Central memory CD8-positive, alpha-beta T cell (primary cell): ENCODE results near the gene ZNF248.
"Not testable (repeated sequence)": the region's sequence is repeated elsewhere in the genome, so short reads cannot be mapped to it uniquely, and the experiment has no call there.

Source experiments
- ATAC-seq: fragments of 150-1000 bp; cut with Tn5 transposase; replicated peaks from 2 replicates; pipeline ENCODE4 v1.10.0; 2022; ENCODE audit warnings: mild to moderate bottlenecking, moderate FRiP score, moderate number of reproducible peaks; ENCODE audit not compliant: poor library complexity, severe bottlenecking; ENCODE audit errors: extremely low read depth
- DNase-seq, 2 donors: peaks; one replicate each; pipeline ENCODE4 v3.0.0; 2021; ENCODE audit warnings: low spot score in 2 of 2
- H3K27ac Mint-ChIP-seq: one replicate; pipeline ENCODE4 v1.8.0; 2022; ENCODE audit warnings: low read depth, mild to moderate bottlenecking, moderate library complexity, mixed read lengths
- H3K27me3 Mint-ChIP-seq: one replicate; pipeline ENCODE4 v1.8.0; 2022; ENCODE audit warnings: mixed read lengths
- H3K36me3 Mint-ChIP-seq: one replicate; pipeline ENCODE4 v1.8.0; 2022; ENCODE audit warnings: mild to moderate bottlenecking, moderate library complexity, mixed read lengths; ENCODE audit not compliant: insufficient read depth
- H3K4me1 Mint-ChIP-seq: one replicate; pipeline ENCODE4 v1.8.0; 2022; ENCODE audit warnings: mixed read lengths
- H3K4me3 Mint-ChIP-seq: one replicate; pipeline ENCODE4 v1.8.0; 2022; ENCODE audit warnings: mild to moderate bottlenecking, moderate library complexity, mixed read lengths
- H3K9me3 Mint-ChIP-seq: one replicate; pipeline ENCODE4 v1.8.0; 2022; ENCODE audit warnings: mixed read lengths

Gene ZNF248

GRCh38 chr10:37860494-37861190, 3.2 kb upstream of the ZNF248 start:
- H3K27me3 Mint-ChIP-seq = no peaks in the 10 kb centered on the region

GRCh38 chr10:37859270-37859669, 1.9 kb upstream of the ZNF248 start:
- H3K27me3 Mint-ChIP-seq, H3K27ac Mint-ChIP-seq, DNase-seq, ATAC-seq, H3K4me3 Mint-ChIP-seq, H3K9me3 Mint-ChIP-seq: not testable (repeated sequence)
- peaks cover 33% of the 10 kb centered on the region for H3K4me1 Mint-ChIP-seq
- H3K36me3 Mint-ChIP-seq = peaks cover 13% of the 10 kb centered on the region

More at GRCh38 chr10:37860494-37861190, 3.2 kb upstream of the ZNF248 start:
- DNase-seq (no peak), ATAC-seq (no peak)
- Mint-ChIP-seq H3K9me3 (no peaks in the 10 kb centered on the region), H3K36me3 (peaks cover 13% of the 10 kb centered on the region), H3K27ac (no peak overlapping the region), H3K4me1 (peaks cover 19% of the 10 kb centered on the region), H3K4me3 (no peak overlapping the region)

GRCh38 chr10:37856881-37857286, 526 bp downstream of the ZNF248 start:
- ATAC-seq (peak; percentile 4), DNase-seq (no peak)
- Mint-ChIP-seq H3K36me3 (peaks cover 21% of the 10 kb centered on the region), H3K4me3 (peak overlapping the region; percentile 83), H3K27me3 (no peaks in the 10 kb centered on the region), H3K27ac (peak overlapping the region; percentile 92), H3K9me3 (no peaks in the 10 kb centered on the region), H3K4me1 (peaks cover 42% of the 10 kb centered on the region)

GRCh38 chr10:37855636-37856035, 1.8 kb downstream of the ZNF248 start:
- H3K27me3 Mint-ChIP-seq = no peaks in the 10 kb centered on the region
- H3K4me3 Mint-ChIP-seq = no peak overlapping the region
- no peak for DNase-seq
- no peaks in the 10 kb centered on the region for H3K9me3 Mint-ChIP-seq
- ATAC-seq = no peak
- peaks cover 23% of the 10 kb centered on the region for H3K36me3 Mint-ChIP-seq
- H3K4me1 Mint-ChIP-seq = peaks cover 42% of the 10 kb centered on the region
- H3K27ac Mint-ChIP-seq = no peak overlapping the region

GRCh38 chr10:37854626-37855025, 2.8 kb downstream of the ZNF248 start:
- no peaks in the 10 kb centered on the region for H3K27me3 Mint-ChIP-seq
- H3K9me3 Mint-ChIP-seq = no peaks in the 10 kb centered on the region
- no peak overlapping the region for H3K4me3 Mint-ChIP-seq
- peaks cover 23% of the 10 kb centered on the region for H3K36me3 Mint-ChIP-seq
- ATAC-seq (no peak), DNase-seq (no peak)
- peak overlapping the region; percentile 41 for H3K27ac Mint-ChIP-seq
- H3K4me1 Mint-ChIP-seq = peaks cover 42% of the 10 kb centered on the region

GRCh38 chr10:37844644-37845043, 12.8 kb downstream of the ZNF248 start:
- Mint-ChIP-seq H3K36me3 (peaks cover 11% of the 10 kb centered on the region), H3K9me3 (peaks cover 6% of the 10 kb centered on the region)
- ATAC-seq = no peak

GRCh38 chr10:37839243-37839642, 18.2 kb downstream of the ZNF248 start:
- Mint-ChIP-seq H3K9me3 (peaks cover 23% of the 10 kb centered on the region), H3K4me3 (no peak overlapping the region), H3K36me3 (peaks cover 17% of the 10 kb centered on the region), H3K27me3 (no peaks in the 10 kb centered on the region), H3K27ac (no peak overlapping the region), H3K4me1 (peaks cover 17% of the 10 kb centered on the region)
- ATAC-seq = no peak
- no peak for DNase-seq

More at GRCh38 chr10:37844644-37845043, 12.8 kb downstream of the ZNF248 start:
- H3K27ac Mint-ChIP-seq = no peak overlapping the region
- no peaks in the 10 kb centered on the region for H3K27me3 Mint-ChIP-seq
- peaks cover 25% of the 10 kb centered on the region for H3K4me1 Mint-ChIP-seq
- H3K4me3 Mint-ChIP-seq = no peak overlapping the region
- no peak for DNase-seq

GRCh38 chr10:37831495-37832333, 25.7 kb downstream of the ZNF248 start:
- H3K4me3 Mint-ChIP-seq = no peak overlapping the region
- peaks cover 45% of the 10 kb centered on the region for H3K9me3 Mint-ChIP-seq
- H3K4me1 Mint-ChIP-seq = no peaks in the 10 kb centered on the region
- no peak overlapping the region for H3K27ac Mint-ChIP-seq
- DNase-seq (no peak), ATAC-seq (no peak)
- peaks cover 34% of the 10 kb centered on the region for H3K36me3 Mint-ChIP-seq
- no peaks in the 10 kb centered on the region for H3K27me3 Mint-ChIP-seq

- H3K4me1 Mint-ChIP-seq = no peaks in the 10 kb centered on the region
- ATAC-seq (no peak), DNase-seq (no peak)
- no peak overlapping the region for H3K4me3 Mint-ChIP-seq
- H3K9me3 Mint-ChIP-seq = peaks cover 32% of the 10 kb centered on the region
- no peak overlapping the region for H3K27ac Mint-ChIP-seq
- peaks cover 8% of the 10 kb centered on the region for H3K36me3 Mint-ChIP-seq
- no peaks in the 10 kb centered on the region for H3K27me3 Mint-ChIP-seq
These were observed 30.6 kb downstream of the ZNF248 start for GRCh38 chr10:37826806-37827205.

- H3K9me3 Mint-ChIP-seq = peaks cover 39% of the 10 kb centered on the region
- no peaks in the 10 kb centered on the region for H3K36me3 Mint-ChIP-seq
- DNase-seq = no peak
- H3K27me3 Mint-ChIP-seq = no peaks in the 10 kb centered on the region
- H3K4me1 Mint-ChIP-seq = no peaks in the 10 kb centered on the region
- no peak overlapping the region for H3K4me3 Mint-ChIP-seq
- H3K27ac Mint-ChIP-seq = no peak overlapping the region
- no peak for ATAC-seq
These were observed 36.2 kb downstream of the ZNF248 start for GRCh38 chr10:37821237-37821636.

- Mint-ChIP-seq H3K9me3 (peaks cover 48% of the 10 kb centered on the region), H3K4me3 (no peak overlapping the region), H3K4me1 (no peaks in the 10 kb centered on the region), H3K36me3 (no peaks in the 10 kb centered on the region), H3K27ac (no peak overlapping the region), H3K27me3 (no peaks in the 10 kb centered on the region)
- no peak for DNase-seq
- ATAC-seq = no peak
These were observed 37.6 kb downstream of the ZNF248 start for GRCh38 chr10:37819797-37820196.

- ATAC-seq (no peak), DNase-seq (no peak)
- H3K4me3 Mint-ChIP-seq = no peak overlapping the region
- no peaks in the 10 kb centered on the region for H3K27me3 Mint-ChIP-seq
- no peak overlapping the region for H3K27ac Mint-ChIP-seq
- no peaks in the 10 kb centered on the region for H3K4me1 Mint-ChIP-seq
- peaks cover 64% of the 10 kb centered on the region for H3K9me3 Mint-ChIP-seq
- H3K36me3 Mint-ChIP-seq = peaks cover 2% of the 10 kb centered on the region
These were observed 41.1 kb downstream of the ZNF248 start for GRCh38 chr10:37816290-37816689.

- H3K4me1 Mint-ChIP-seq = no peaks in the 10 kb centered on the region
These were observed 43.6 kb downstream of the ZNF248 start for GRCh38 chr10:37813763-37814162.

More at GRCh38 chr10:37813763-37814162, 43.6 kb downstream of the ZNF248 start:
- Mint-ChIP-seq H3K27ac (no peak overlapping the region), H3K27me3 (no peaks in the 10 kb centered on the region), H3K4me3 (no peak overlapping the region), H3K9me3 (peaks cover 54% of the 10 kb centered on the region), H3K36me3 (peaks cover 2% of the 10 kb centered on the region)
- ATAC-seq = no peak
- no peak for DNase-seq
